Right kidney (tissue), 1 donor: ENCODE results near the gene CRISPLD2.
A peak's percentile ranks its signal among the peaks of the same experiment; 100 is the strongest.
"Not testable (repeated sequence)": the region's sequence is repeated elsewhere in the genome, so short reads cannot be mapped to it uniquely, and the experiment has no call there.

Experiments
- DNase-seq: peaks from one replicate; pipeline ENCODE4 v3.0.0-alpha.2; 2016

CRISPLD2 gene

DNA sequence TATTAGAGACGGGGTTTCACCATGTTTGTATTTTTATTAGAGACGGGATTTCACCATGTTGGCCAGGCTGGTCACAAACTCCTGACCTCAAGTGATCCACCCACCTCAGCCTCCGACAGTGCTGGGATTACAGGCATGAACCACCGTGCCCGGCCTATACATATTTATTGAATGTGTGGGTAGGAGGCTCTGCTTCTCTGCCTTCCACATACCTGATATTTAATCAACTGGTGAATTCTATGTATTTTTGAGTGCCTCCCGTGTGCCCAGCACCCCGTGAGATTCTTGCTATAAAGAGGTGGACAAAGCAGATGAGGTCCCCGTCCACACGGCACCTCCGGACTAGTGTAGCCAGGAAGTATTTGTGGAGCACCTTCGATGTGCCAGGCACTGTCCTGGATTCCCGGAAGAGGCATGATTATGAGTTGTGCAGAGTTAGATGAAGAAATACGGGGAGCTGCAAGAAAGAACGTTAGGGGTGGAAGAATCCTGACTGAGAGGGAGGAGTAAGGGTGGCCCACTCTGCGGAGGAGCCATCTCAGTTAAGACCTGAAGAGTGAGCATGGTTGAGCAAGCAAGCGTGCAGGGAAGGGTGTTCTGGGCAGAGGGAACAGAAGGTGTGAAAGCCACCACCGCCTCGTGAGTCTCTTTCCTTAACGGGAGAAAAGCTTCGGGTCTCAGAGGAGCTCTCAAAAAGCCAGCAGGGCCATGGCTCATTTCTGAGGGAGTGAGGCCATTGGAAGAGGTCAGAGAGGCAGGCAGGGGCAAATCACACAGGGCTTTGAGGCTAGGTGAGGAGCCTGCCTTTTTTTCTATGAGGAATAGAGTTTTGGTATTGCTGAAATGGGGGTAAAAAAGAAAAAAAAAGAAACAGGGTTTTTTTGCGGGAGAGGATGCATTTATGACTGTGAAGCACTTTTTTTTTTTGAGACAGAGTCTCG is 21.2 kb downstream of the CRISPLD2 start:
- no peak for DNase-seq

DNA sequence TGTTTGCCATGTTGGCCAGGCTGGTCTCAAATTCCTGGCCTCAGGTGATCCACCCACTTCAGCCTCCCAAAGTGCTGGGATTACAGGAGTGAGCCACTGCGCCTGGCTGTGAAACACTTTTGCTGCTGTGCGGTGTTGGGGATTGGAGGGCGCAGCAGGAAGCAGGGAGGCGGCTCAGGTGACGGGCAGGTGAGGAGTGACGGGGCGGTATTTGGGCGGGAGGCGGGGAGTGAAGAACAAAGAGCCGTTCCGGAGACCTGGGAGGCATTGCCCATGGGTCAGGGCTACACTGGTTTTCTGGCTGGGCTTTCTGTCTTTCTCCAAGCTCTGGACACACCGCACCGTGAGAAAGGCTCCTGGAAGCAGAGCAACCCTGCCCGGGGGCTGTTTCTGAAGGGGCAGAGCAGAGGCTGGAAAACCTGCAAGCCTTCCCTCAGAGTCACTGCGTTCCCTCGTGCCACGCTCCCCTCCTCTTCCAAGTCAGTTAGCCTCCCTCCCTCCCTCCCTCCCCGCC is 22.1 kb downstream of the CRISPLD2 start:
- peak; percentile 67 for DNase-seq

- no peak for DNase-seq
These were observed 22.8 kb downstream of the CRISPLD2 start for GRCh38 chr16:84842516-84843148.

- no peak for DNase-seq
These were observed 23.6 kb downstream of the CRISPLD2 start for GRCh38 chr16:84843149-84844048.

DNA sequence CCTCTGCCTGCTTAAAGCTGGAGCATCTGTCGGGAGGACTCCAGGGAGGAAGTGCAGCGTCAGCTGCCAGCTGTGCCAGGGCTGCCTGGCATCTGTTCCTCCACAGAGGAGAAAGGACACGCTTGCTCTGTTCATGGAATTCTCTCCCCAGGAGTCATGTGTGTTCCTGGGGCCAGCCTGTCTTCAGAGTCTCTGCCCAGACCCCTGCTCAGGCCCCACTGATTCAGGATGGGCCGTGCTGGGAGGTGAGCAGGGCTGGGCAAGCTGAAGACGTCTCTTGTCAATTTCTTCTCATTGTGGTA is 24.2 kb downstream of the CRISPLD2 start:
- no peak for DNase-seq

DNA sequence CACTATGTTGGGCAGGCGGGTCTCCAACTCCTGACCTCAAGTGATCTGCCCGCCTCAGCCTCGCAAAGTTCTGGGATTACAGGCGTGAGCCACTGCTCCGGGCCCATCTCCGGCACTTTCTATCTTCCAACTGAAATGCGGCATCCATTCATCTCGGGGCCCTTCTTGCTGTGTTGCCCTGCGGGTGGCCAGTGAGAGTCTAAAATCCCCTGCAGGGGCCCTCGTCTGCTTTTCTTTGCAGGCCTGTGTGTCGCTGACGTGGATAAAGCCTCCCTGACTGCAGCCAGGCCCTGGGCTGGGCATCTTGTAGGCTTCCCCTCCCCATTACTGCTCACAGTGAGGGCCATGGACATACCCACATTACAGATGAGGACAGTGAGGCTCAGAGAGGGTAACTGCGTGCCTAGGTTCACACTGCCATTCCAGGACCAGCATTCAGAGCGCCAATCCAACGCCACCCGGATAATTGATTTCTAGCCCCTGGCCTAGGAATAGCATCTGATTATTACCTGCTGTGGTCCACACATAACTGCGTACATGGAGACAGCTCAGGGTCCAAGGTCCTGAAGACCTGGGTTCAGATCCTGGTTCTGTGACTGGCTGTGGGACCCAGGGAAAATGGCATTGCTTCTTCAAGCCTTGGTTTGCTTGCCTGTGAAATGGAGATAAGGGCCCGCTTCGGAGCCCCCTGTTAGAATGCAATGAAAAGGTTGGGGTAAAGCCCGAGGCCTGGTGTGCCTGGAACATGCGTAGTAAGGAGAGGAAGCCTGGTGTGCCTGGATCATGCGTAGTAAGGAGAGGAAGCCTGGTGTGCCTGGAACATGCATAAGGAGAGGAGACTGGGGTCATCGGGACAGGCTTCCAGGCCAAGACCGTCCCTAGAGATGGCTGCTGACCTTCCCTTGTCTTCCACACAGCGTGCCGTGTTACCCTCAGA is 25.0 kb downstream of the CRISPLD2 start:
- DNase-seq: no peak

DNA sequence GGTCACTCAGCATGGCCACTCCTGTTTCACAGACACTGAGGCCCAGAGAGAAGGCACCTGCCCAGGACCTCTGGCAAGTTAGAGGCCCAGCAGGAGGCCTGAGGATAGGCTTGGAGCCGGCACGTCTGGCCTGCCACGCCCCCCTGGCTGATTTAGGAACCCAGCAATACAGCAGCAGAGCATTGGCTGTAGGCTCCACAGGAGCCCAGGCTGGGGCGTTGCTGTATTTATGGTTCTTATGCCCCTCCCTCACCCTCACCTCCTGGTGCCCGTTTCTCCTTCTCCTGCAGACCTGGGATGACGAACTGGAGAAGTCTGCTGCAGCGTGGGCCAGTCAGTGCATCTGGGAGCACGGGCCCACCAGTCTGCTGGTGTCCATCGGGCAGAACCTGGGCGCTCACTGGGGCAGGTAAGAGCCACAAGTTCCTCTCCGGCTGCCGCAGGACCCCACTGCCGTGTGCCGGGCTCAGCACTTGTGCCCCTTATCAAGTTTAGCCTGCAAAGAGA is 25.8 kb downstream of the CRISPLD2 start:
- no peak for DNase-seq

- no peak for DNase-seq
These were observed 28.0 kb downstream of the CRISPLD2 start for GRCh38 chr16:84847564-84848355.

DNA sequence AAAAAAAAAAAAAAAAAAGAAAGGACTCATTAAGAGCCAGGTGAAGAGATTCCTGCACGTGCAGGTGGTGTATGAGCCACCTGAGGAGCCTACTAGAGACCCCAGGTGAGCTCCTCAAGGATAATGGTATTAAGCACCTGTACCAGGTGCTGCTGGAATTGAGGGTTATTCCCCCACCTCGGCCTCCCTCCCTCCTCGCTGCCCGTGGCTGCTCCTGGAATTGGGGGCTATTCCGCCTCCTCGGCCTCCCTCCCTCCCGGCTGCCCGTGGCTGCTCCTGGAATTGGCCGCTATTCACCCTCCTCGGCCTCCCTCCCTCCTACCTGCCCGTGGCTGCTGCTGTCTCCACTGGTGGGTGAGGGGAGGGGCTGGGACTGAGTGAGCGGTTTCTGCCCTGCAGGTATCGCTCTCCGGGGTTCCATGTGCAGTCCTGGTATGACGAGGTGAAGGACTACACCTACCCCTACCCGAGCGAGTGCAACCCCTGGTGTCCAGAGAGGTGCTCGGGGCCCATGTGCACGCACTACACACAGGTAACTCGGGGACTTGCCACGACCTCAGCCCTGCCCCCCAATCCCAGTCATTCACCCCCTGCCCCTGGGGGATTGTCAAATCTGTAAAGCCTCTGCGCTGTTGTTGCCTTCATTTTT is 29.3 kb downstream of the CRISPLD2 start:
- no peak for DNase-seq

- DNase-seq: no peak
These were observed 30.0 kb downstream of the CRISPLD2 start for GRCh38 chr16:84849751-84850150.

GRCh38 chr16:84850714-84851113 is 30.9 kb downstream of the CRISPLD2 start:
- no peak for DNase-seq

DNA sequence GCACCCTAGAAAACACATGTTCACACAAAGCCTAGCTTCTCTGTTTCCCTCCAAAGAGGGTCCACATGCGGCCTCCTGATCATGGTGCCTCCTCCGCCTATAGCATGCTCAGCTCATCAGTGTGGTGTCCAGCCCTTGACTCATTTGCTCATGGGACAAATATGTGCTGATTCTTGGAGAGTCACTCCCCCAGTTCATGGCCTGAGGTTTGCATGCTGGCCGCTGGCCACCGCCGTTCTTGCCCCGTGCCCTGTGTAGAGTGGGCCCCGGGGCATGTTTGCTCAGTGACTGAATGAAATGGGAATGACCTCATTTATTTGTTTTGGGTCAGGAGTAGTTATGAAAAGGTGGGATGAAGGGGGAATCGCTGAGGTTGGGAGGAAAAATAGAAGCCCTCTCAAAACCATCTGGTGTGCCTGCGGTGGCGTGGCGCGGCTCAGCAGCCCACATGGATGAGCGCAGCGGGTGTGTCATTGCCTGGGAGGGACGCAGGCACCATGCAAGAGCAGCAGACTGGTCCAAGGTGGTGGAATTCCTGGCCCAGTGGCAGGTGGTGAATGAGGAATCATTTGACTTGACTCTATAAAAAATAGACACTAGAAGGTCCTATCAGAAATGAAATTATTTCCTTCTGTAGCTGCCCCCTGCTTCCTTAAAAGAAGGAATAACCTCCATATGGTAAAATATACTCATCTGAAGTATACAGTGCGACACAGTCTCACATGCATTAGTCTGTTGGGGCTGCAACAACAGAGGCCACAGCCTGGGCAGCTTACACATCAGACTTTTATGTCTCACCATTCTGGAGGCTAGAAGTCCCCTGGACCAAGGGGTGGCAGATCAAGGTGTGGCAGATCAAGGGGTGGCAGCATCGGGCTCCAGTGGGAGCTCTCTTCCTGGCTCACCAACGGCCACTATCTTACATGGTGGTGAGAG is 31.7 kb downstream of the CRISPLD2 start:
- DNase-seq: no peak

GRCh38 chr16:84853534-84853933 is 33.7 kb downstream of the CRISPLD2 start:
- DNase-seq: no peak

DNA sequence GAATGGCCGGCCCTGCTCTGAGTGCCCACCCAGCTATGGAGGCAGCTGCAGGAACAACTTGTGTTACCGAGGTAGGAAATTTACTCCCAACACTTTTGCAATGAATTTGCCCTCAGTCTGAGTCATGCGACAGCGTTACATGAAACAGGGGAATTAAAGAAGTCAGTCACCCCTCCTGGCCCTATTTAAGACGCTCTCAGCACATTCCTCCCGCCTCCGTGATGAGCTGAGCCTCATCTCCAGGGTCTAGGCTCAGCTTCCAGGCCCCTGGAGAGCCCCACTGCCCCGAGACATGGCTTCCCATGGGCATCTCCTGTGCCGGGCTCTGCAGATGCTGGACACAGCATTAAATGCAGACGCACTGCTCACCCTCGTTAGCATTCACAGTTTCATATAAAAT is 35.0 kb downstream of the CRISPLD2 start:
- no peak for DNase-seq

DNA sequence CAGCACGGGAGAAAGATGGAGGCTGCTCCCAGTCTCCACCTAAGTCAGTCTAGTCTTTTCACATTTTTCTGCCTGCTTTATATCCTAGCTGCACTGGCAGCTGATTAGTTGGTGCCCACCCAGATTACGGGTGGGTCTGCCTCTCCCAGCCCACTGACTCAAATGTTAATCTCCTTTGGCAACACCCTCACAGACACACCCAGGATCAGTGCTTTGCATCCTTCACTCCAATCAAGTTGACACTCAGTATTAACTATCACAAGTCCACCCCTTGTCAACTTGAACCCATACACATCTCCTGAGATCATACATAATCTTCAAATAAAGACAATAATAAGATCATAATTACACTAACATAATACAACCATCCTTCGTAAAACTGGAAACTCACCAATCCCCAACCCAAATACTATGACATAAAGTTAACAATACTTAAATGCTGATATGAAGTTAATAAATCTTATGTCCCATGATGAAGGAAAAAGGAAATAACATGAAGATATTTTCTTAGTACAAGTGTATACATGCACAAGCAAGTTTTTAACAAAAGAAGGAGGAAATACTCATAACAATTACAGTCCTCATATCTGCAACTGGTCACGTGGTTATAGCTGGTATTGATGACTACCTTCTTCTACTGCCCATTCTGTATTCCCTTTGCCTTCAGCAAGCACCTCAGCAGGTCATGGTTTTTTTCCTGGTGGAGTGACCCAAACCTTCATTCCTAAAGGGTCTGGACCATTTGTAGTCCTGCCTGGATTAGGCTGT is 35.8 kb downstream of the CRISPLD2 start:
- not testable (repeated sequence) for DNase-seq

- DNase-seq: not testable (repeated sequence)
These were observed 36.4 kb downstream of the CRISPLD2 start for GRCh38 chr16:84856203-84856581.

DNA sequence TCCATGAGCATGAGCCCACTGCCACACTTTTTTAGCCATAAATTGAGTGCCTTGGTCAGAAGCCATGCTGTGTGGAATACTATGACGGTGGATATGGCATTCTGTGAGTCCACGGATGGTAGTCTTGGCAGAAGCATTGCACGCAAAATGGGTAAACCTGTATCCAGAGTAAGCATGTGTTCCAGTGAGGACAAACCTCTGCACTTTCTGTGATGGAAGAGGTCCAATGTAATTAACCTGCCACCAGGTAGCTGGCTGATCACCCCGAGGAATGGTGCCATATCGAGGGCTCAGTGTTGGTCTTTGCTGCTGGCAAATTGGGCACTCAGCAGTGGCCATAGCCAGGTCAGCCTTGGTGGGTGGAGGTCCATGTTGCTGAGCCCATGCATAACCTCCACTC is 37.0 kb downstream of the CRISPLD2 start:
- DNase-seq: not testable (repeated sequence)

GRCh38 chr16:84859681-84860080 is 39.9 kb downstream of the CRISPLD2 start:
- no peak for DNase-seq
